Peyer's patch (tissue), 4 donors: ENCODE data around the gene TBC1D22B. TPM values are rescaled to one million over a fixed set of nuclear protein-coding genes. Genes with fewer than 3 reads are reported as not detected.

Source experiments
- DNase-seq, 3 donors: peaks; one replicate each; pipeline ENCODE4 v3.0.0-alpha.2; 2017 to 2019
- H3K27ac ChIP-seq, 4 donors: fragments of 200-600 bp; sonication (generic); one replicate each; pipeline ENCODE4 v1.5.1; 2016 to 2019
- H3K27me3 ChIP-seq, 2 donors: fragments of 200-600 bp; sonication (generic); one replicate each; pipeline ENCODE4 v1.5.1; 2019
- H3K36me3 ChIP-seq, 3 donors: fragments of 200-600 bp; sonication (generic); one replicate each; pipeline ENCODE4 v1.5.1; 2016 to 2019
- H3K4me1 ChIP-seq, 4 donors: fragments of 200-600 bp; sonication (generic); one replicate each; pipeline ENCODE4 v1.5.1; 2016 to 2019
- H3K4me3 ChIP-seq, 4 donors: fragments of 200-600 bp; sonication (generic); 1 replicate in 3 of 4; 2 replicates in 1 of 4; pipeline ENCODE4 v1.5.1; 2016 to 2019; ENCODE audit warnings: mild to moderate bottlenecking in 1 of 4
- H3K9me3 ChIP-seq, 4 donors: fragments of 200-600 bp; sonication (generic); one replicate each; pipeline ENCODE4 v1.5.1; 2016 to 2019; ENCODE audit warnings: mild to moderate bottlenecking in 1 of 4
- POLR2A ChIP-seq, 2 donors: fragments of 450-650 bp; IDR thresholded peaks; one replicate each; pipeline ENCODE4 v1.5.1; 2017; ENCODE audit warnings: antibody characterized with exemption in 2 of 2, mild to moderate bottlenecking in 2 of 2, moderate library complexity in 2 of 2
- total RNA-seq, 4 donors: library from RNA; depleted of rRNA; stranded (reverse); fragments of >200 nt; gene quantifications; one replicate each; pipeline ENCODE4 v1.1.0, GENCODE V29; 2016
- TF ChIP-seq, protein P1 (sequence below), 6 experiments: fragments of 450-650 bp in 4 of 6; fragments of 200-600 bp in 2 of 6; sonication (generic) in 1 of 6; IDR thresholded peaks; one replicate each; pipeline ENCODE4 v1.5.1; 2017 to 2019; ENCODE audit warnings: antibody characterized with exemption in 6 of 6, mild to moderate bottlenecking in 3 of 6, moderate library complexity in 1 of 6

TBC1D22B gene
- total RNA-seq, 4 donors from 2014 or later, result 12.4 to 23.3 (median 19.0) TPM

DNA sequence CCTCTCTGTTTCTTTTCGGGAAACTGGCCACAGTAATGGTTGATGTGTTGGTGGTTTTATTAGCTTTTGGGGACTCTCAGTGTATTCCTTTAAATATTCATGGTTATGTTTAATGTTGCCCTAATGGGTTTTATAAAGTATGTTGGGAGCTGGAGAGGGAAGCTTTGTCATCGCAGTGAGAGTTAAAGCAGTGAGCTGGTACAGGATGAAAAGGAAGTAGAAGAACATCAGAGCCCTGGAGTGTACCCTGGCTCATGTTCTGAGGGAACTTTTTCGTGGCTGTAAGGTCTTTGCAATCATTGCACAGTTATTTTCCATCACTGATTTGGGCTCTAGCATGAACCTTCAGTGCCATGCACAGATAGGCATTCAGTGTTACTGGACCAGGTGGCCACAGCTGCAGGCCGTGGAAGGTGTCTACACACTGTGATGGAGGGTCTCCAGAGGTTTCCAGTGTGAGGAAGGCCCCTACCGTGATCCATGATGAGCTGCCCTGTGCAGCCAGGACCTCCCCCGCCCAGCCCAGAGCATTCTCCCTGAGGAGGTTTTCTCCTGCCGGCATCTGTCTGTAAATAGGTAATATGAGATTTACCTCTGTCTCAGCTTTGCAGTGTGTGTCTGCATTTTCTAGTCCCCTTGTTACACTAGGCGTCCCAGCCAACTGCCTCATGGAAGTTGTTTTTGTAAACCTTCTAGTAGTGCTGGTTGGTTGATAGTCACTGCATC, 22.8 kb downstream of the TBC1D22B start:
- Histone ChIP-seq H3K36me3 (peaks cover 0 to 49% (median 2%) of the 10 kb centered on the region in 3 donors), H3K4me3 (no peak overlapping the region), H3K27ac (no peak overlapping the region), H3K27me3 (no peaks in the 10 kb centered on the region), H3K9me3 (no peaks in the 10 kb centered on the region), H3K4me1 (peaks cover 0 to 3% (median under 1%) of the 10 kb centered on the region in 4 donors)
- DNase-seq, result no peak
- TF ChIP-seq, protein P1, sequence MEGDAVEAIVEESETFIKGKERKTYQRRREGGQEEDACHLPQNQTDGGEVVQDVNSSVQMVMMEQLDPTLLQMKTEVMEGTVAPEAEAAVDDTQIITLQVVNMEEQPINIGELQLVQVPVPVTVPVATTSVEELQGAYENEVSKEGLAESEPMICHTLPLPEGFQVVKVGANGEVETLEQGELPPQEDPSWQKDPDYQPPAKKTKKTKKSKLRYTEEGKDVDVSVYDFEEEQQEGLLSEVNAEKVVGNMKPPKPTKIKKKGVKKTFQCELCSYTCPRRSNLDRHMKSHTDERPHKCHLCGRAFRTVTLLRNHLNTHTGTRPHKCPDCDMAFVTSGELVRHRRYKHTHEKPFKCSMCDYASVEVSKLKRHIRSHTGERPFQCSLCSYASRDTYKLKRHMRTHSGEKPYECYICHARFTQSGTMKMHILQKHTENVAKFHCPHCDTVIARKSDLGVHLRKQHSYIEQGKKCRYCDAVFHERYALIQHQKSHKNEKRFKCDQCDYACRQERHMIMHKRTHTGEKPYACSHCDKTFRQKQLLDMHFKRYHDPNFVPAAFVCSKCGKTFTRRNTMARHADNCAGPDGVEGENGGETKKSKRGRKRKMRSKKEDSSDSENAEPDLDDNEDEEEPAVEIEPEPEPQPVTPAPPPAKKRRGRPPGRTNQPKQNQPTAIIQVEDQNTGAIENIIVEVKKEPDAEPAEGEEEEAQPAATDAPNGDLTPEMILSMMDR (IDR thresholded peaks at IDR 0.05), result no peak
- no peak for TF ChIP-seq POLR2A (IDR thresholded peaks at IDR 0.05)

DNA sequence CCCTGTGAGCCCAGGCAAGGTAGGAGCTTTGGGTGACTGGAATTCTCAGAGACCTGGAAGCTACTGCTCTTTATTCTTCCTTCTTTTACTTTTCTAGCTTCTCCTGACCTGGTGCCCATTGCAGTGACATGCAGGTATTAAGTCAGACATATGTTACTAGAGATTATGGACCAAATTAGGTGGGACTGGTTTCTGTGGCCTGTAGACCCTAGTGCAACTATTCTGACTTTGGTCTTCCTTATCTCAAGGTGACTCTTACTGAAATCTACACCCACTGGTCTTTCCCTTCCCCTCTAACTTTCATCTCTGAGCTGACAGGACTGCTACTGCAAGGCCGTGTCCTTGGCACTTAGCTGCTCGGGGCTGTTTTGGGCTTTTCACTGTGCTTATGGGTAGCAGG, 24.8 kb downstream of the TBC1D22B start:
- DNase-seq, result no peak
- peaks cover 0 to 69% (median 2%) of the 10 kb centered on the region in 3 donors for H3K36me3 ChIP-seq
- no peak overlapping the region for H3K27ac ChIP-seq
- no peaks in the 10 kb centered on the region for H3K9me3 ChIP-seq
- H3K4me3 ChIP-seq, result no peak overlapping the region
- peaks cover 0 to 3% (median 0%) of the 10 kb centered on the region in 4 donors for H3K4me1 ChIP-seq
- no peak for TF ChIP-seq POLR2A (IDR thresholded peaks at IDR 0.05)
- TF ChIP-seq, protein P1 (IDR thresholded peaks at IDR 0.05), result no peak
- H3K27me3 ChIP-seq, result no peaks in the 10 kb centered on the region

DNA sequence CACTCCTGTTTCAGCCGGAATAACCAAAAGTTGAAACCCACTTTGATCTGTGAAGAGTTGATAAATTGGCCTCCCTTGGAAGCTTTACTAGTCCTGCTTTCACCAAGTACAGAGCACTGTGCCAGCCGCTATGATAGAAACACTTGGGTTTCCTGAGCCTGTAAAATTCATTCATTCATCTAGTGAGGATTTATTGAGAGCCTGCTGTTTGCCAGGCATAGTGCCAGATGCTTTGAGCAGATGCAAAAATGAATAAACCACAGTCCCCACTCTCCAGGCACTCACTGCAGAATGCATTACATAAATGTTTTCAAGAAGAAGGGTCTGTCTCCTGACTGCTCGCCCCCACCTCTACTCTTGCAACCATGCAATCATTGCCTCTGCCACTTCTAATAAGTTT, 25.7 kb downstream of the TBC1D22B start:
- DNase-seq, result no peak
- H3K27ac ChIP-seq, result peak overlapping the region in 1 of 4 donors; percentile 30
- peaks cover 0 to 75% (median 2%) of the 10 kb centered on the region in 3 donors for H3K36me3 ChIP-seq
- H3K9me3 ChIP-seq, result no peaks in the 10 kb centered on the region
- TF ChIP-seq POLR2A (IDR thresholded peaks at IDR 0.05), result no peak
- TF ChIP-seq, protein P1 (IDR thresholded peaks at IDR 0.05), result no peak
- H3K4me3 ChIP-seq, result no peak overlapping the region
- H3K27me3 ChIP-seq, result no peaks in the 10 kb centered on the region
- peaks cover 0 to 3% (median 0%) of the 10 kb centered on the region in 4 donors for H3K4me1 ChIP-seq

DNA sequence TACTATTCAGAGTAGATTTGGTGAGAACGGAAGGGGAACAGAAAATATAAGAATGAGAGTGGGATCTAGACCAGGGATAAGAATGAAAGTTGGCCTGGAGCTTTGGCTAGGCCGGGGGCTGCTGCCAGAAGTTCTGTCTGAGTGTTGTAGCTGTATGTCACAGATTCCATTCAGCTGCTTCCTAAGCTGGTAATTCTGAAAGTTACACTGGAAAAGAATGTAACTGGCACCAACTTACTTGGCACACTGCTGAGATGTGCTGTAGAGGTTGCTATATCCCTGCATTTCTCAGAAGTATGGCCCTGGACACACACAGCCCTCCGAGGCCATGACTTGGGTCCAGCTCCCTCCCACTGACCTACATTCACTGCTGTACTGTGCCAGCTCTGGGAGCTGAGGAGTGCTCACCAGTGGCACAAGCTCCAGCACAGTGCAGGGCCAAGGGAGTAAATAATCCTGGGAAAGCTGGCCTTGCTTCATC, 26.1 kb downstream of the TBC1D22B start:
- peak overlapping the region in 1 of 4 donors; percentile 30 for H3K27ac ChIP-seq
- H3K36me3 ChIP-seq, result peaks cover 0 to 79% (median 2%) of the 10 kb centered on the region in 3 donors
- DNase-seq, result no peak
- H3K4me3 ChIP-seq, result no peak overlapping the region
- no peaks in the 10 kb centered on the region for H3K27me3 ChIP-seq
- no peaks in the 10 kb centered on the region for H3K9me3 ChIP-seq
- TF ChIP-seq POLR2A (IDR thresholded peaks at IDR 0.05), result no peak
- TF ChIP-seq, protein P1 (IDR thresholded peaks at IDR 0.05), result no peak
- H3K4me1 ChIP-seq, result peaks cover 0 to 3% (median 0%) of the 10 kb centered on the region in 4 donors

DNA sequence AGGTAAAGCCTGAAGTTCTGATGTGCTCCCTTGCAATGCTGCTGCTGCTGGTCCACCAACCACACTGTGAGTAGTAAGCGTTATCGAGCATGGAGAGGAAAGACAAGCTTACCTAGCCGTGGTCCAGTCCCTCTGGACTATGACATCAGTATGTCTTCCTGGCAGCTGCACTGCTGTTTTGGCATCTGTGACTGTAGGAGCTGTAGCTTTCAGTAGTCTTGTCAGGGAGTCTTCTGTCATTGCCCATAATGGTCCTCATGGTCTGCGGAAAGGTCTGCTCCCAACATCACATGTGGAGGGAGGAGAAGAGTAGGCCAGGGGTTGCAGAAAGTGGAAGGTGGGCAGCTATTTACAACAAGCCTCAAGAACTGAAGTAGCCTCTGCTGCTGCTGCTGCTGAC, 27.2 kb downstream of the TBC1D22B start:
- no peaks in the 10 kb centered on the region for H3K9me3 ChIP-seq
- no peak for DNase-seq
- H3K4me3 ChIP-seq, result no peak overlapping the region
- H3K4me1 ChIP-seq, result peaks cover 0 to 3% (median 0%) of the 10 kb centered on the region in 4 donors
- H3K27ac ChIP-seq, result no peak overlapping the region
- TF ChIP-seq, protein P1 (IDR thresholded peaks at IDR 0.05), result no peak
- no peak for TF ChIP-seq POLR2A (IDR thresholded peaks at IDR 0.05)
- H3K27me3 ChIP-seq, result no peaks in the 10 kb centered on the region
- H3K36me3 ChIP-seq, result peaks cover 0 to 83% (median 2%) of the 10 kb centered on the region in 3 donors
